Glutamatergic neuron (in vitro differentiated cells): ENCODE measurements around the gene PAAF1. TPM values are rescaled to one million over a fixed set of nuclear protein-coding genes. Genes with fewer than 3 reads are reported as not detected.
"Not testable (repeated sequence)": the region's sequence is repeated elsewhere in the genome, so short reads cannot be mapped to it uniquely, and the experiment has no call there.

ENCODE experiments used
- DNase-seq: peaks from one replicate; pipeline ENCODE4 v3.0.0; 2022
- H3K27ac Mint-ChIP-seq: one replicate; pipeline ENCODE4 v1.8.0; 2020; ENCODE audit warnings: mild to moderate bottlenecking, mixed read lengths, inconsistent platforms; ENCODE audit not compliant: unreplicated experiment
- H3K27me3 Mint-ChIP-seq: one replicate; pipeline ENCODE4 v1.8.0; 2020; ENCODE audit warnings: mild to moderate bottlenecking, moderate library complexity, mixed read lengths, inconsistent platforms; ENCODE audit not compliant: unreplicated experiment
- H3K36me3 Mint-ChIP-seq: one replicate; pipeline ENCODE4 v1.8.0; 2020; ENCODE audit warnings: mild to moderate bottlenecking, mixed read lengths, inconsistent platforms; ENCODE audit not compliant: unreplicated experiment
- H3K4me1 Mint-ChIP-seq: one replicate; pipeline ENCODE4 v1.8.0; 2020; ENCODE audit warnings: mild to moderate bottlenecking, low read depth, mixed read lengths, inconsistent platforms; ENCODE audit not compliant: unreplicated experiment
- H3K4me3 Mint-ChIP-seq: one replicate; pipeline ENCODE4 v1.8.0; 2020; ENCODE audit warnings: mild to moderate bottlenecking, mixed read lengths, inconsistent platforms; ENCODE audit not compliant: unreplicated experiment
- H3K9me3 Mint-ChIP-seq: one replicate; pipeline ENCODE4 v1.8.0; 2020; ENCODE audit warnings: mild to moderate bottlenecking, moderate library complexity, mixed read lengths, inconsistent platforms; ENCODE audit not compliant: unreplicated experiment
- CTCF ChIP-seq: fragments of 200-600 bp; sonication (generic); IDR thresholded peaks from one replicate; pipeline ENCODE4 v1.5.0; 2021; ENCODE audit not compliant: partially characterized antibody, unreplicated experiment
- total RNA-seq: library from RNA; stranded (reverse); fragmentation: NEBNext Ultra II Directional; extraction: Animal tissue kit (Norgen Biotek cat#: 25700); gene quantifications from one replicate; pipeline ENCODE4 v1.2.1, GENCODE V29; 2021; ENCODE audit not compliant: unreplicated experiment

PAAF1 gene
- total RNA-seq, 1 donor from 2014 or later = 24.6 TPM

GRCh38 chr11:73878771-73879170, 2.0 kb downstream of the PAAF1 start:
- Mint-ChIP-seq H3K4me1 (peaks cover 7% of the 10 kb centered on the region), H3K36me3 (no peaks in the 10 kb centered on the region), H3K27me3 (peaks cover 6% of the 10 kb centered on the region), H3K4me3 (no peak overlapping the region), H3K27ac (no peak overlapping the region), H3K9me3 (peaks cover 6% of the 10 kb centered on the region)
- no peak for TF ChIP-seq CTCF
- DNase-seq = no peak

- H3K4me1 Mint-ChIP-seq, H3K27ac Mint-ChIP-seq, DNase-seq, H3K36me3 Mint-ChIP-seq, H3K4me3 Mint-ChIP-seq, H3K27me3 Mint-ChIP-seq, H3K9me3 Mint-ChIP-seq: not testable (repeated sequence)
These were observed 3.6 kb downstream of the PAAF1 start for GRCh38 chr11:73880449-73880848.

DNA sequence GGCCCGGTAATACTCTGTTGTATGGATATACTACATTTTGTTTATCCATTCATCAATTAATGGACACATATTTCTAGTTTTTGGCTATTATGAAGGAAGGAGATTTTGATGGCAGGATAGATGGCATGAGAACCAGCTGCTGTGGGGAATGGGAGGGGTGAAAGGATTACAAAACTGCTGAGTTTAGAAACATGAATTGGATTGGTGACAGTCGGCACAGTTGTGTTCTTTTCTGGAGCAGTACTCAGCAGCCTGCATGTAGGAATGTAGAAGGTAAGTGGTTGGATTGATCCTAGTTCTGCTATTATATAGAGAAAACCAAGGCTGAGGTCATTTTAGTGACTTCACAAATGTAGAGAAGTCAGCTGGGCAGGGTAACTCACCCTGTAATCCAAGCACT, 7.1 kb downstream of the PAAF1 start:
- no peak for DNase-seq
- H3K9me3 Mint-ChIP-seq = no peaks in the 10 kb centered on the region
- H3K4me1 Mint-ChIP-seq = no peaks in the 10 kb centered on the region
- TF ChIP-seq CTCF = no peak
- H3K36me3 Mint-ChIP-seq = no peaks in the 10 kb centered on the region
- no peaks in the 10 kb centered on the region for H3K27me3 Mint-ChIP-seq
- no peak overlapping the region for H3K27ac Mint-ChIP-seq
- H3K4me3 Mint-ChIP-seq = no peak overlapping the region

DNA sequence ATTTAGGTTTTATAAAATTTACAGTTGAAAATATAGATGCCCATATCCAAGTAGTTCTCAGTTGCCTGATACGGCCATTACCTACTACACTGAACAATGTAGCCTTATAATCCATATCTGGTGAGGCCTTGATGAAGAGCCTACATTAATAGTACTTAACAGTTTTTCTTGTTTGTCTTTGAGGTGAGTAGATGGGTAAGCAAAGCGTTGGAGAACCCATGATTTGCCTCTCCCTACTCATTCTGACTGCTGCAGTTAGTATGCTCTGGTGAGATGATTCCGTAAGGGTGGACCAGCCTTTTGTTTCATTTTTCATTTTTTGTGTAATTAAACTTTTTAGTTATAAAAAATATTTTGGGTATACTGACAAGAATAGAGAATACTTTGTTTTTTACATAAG, 11.4 kb downstream of the PAAF1 start:
- no peak for DNase-seq
- no peak overlapping the region for H3K27ac Mint-ChIP-seq
- no peaks in the 10 kb centered on the region for H3K36me3 Mint-ChIP-seq
- H3K4me3 Mint-ChIP-seq = no peak overlapping the region
- no peaks in the 10 kb centered on the region for H3K4me1 Mint-ChIP-seq
- H3K27me3 Mint-ChIP-seq = no peaks in the 10 kb centered on the region
- TF ChIP-seq CTCF = no peak
- no peaks in the 10 kb centered on the region for H3K9me3 Mint-ChIP-seq

GRCh38 chr11:73889019-73889418, 12.2 kb downstream of the PAAF1 start:
- Mint-ChIP-seq H3K4me1 (no peaks in the 10 kb centered on the region), H3K36me3 (no peaks in the 10 kb centered on the region), H3K27ac (no peak overlapping the region), H3K9me3 (no peaks in the 10 kb centered on the region), H3K27me3 (no peaks in the 10 kb centered on the region), H3K4me3 (no peak overlapping the region)
- TF ChIP-seq CTCF = no peak
- DNase-seq = no peak

GRCh38 chr11:73889536-73889935, 12.7 kb downstream of the PAAF1 start:
- Mint-ChIP-seq H3K36me3 (no peaks in the 10 kb centered on the region), H3K4me1 (no peaks in the 10 kb centered on the region), H3K4me3 (no peak overlapping the region), H3K9me3 (no peaks in the 10 kb centered on the region), H3K27ac (no peak overlapping the region), H3K27me3 (no peaks in the 10 kb centered on the region)
- TF ChIP-seq CTCF = no peak
- DNase-seq = no peak
